Measurements from ENCODE around the gene PLA2G3. TPM values are rescaled to one million over a fixed set of nuclear protein-coding genes. Genes with fewer than 3 reads are reported as not detected.

Gene PLA2G3
- total and polyA plus RNA-seq, 2 of the 8 experiments (the other 6 are each of a cell fraction or from before 2014, with no cell fraction given) = 18.1 to 25.9 TPM

DNA sequence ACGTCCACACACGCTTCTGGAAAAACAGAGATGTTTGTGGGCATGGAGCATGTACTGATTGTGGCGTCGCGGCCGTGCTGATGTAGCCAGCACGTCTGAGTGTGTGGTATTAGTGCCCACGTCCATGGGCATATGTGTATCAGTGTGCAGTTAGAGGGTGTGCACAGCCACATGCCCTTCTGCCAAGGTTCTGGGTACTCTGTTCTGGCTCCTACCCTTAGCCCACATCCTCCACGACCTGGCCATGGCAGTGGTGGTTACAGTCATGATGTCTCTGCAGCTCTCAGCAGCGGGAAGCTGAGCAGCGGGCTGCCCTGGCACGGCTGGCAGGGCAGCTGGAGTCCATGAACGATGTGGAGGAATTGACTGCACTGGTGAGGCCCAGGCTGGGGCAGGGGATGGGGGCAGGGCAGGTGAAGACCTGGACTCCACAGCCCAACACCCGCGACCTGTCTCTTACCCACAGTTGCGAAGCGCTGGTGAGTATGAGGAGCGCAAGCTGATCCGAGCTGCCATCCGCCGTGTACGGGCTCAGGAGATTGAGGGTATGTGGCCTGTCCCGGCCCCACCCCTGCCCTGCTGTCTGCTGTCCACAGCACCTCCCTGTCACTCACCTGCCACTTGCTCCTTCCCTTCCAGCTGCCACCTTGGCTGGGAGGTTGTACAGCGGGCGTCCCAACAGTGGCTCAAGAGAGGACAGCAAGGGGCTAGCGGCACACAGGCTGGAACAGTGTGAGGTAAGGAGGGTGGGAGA is 51.9 kb downstream of the PLA2G3 start (continued):
- TF ChIP-seq, protein P1, sequence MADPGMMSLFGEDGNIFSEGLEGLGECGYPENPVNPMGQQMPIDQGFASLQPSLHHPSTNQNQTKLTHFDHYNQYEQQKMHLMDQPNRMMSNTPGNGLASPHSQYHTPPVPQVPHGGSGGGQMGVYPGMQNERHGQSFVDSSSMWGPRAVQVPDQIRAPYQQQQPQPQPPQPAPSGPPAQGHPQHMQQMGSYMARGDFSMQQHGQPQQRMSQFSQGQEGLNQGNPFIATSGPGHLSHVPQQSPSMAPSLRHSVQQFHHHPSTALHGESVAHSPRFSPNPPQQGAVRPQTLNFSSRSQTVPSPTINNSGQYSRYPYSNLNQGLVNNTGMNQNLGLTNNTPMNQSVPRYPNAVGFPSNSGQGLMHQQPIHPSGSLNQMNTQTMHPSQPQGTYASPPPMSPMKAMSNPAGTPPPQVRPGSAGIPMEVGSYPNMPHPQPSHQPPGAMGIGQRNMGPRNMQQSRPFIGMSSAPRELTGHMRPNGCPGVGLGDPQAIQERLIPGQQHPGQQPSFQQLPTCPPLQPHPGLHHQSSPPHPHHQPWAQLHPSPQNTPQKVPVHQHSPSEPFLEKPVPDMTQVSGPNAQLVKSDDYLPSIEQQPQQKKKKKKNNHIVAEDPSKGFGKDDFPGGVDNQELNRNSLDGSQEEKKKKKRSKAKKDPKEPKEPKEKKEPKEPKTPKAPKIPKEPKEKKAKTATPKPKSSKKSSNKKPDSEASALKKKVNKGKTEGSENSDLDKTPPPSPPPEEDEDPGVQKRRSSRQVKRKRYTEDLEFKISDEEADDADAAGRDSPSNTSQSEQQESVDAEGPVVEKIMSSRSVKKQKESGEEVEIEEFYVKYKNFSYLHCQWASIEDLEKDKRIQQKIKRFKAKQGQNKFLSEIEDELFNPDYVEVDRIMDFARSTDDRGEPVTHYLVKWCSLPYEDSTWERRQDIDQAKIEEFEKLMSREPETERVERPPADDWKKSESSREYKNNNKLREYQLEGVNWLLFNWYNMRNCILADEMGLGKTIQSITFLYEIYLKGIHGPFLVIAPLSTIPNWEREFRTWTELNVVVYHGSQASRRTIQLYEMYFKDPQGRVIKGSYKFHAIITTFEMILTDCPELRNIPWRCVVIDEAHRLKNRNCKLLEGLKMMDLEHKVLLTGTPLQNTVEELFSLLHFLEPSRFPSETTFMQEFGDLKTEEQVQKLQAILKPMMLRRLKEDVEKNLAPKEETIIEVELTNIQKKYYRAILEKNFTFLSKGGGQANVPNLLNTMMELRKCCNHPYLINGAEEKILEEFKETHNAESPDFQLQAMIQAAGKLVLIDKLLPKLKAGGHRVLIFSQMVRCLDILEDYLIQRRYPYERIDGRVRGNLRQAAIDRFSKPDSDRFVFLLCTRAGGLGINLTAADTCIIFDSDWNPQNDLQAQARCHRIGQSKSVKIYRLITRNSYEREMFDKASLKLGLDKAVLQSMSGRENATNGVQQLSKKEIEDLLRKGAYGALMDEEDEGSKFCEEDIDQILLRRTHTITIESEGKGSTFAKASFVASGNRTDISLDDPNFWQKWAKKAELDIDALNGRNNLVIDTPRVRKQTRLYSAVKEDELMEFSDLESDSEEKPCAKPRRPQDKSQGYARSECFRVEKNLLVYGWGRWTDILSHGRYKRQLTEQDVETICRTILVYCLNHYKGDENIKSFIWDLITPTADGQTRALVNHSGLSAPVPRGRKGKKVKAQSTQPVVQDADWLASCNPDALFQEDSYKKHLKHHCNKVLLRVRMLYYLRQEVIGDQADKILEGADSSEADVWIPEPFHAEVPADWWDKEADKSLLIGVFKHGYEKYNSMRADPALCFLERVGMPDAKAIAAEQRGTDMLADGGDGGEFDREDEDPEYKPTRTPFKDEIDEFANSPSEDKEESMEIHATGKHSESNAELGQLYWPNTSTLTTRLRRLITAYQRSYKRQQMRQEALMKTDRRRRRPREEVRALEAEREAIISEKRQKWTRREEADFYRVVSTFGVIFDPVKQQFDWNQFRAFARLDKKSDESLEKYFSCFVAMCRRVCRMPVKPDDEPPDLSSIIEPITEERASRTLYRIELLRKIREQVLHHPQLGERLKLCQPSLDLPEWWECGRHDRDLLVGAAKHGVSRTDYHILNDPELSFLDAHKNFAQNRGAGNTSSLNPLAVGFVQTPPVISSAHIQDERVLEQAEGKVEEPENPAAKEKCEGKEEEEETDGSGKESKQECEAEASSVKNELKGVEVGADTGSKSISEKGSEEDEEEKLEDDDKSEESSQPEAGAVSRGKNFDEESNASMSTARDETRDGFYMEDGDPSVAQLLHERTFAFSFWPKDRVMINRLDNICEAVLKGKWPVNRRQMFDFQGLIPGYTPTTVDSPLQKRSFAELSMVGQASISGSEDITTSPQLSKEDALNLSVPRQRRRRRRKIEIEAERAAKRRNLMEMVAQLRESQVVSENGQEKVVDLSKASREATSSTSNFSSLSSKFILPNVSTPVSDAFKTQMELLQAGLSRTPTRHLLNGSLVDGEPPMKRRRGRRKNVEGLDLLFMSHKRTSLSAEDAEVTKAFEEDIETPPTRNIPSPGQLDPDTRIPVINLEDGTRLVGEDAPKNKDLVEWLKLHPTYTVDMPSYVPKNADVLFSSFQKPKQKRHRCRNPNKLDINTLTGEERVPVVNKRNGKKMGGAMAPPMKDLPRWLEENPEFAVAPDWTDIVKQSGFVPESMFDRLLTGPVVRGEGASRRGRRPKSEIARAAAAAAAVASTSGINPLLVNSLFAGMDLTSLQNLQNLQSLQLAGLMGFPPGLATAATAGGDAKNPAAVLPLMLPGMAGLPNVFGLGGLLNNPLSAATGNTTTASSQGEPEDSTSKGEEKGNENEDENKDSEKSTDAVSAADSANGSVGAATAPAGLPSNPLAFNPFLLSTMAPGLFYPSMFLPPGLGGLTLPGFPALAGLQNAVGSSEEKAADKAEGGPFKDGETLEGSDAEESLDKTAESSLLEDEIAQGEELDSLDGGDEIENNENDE (IDR thresholded peaks at IDR 0.05; ENCODE audit: insufficient replicate concordance, low read length) = no peak
- no peak for TF ChIP-seq MAX (IDR thresholded peaks at IDR 0.05)
- no peak for TF ChIP-seq TCF12 (IDR thresholded peaks at IDR 0.05; ENCODE audit: low read depth, low read length)
- TF ChIP-seq PHF8 (conservative IDR thresholded peaks at IDR 0.05; ENCODE audit: low read depth, low read length) = no peak
- no peak for TF ChIP-seq JUN (IDR thresholded peaks at IDR 0.05; ENCODE audit: low read depth, low read length)
- TF ChIP-seq SIX5 (IDR thresholded peaks at IDR 0.05; ENCODE audit: low read depth, low read length) = no peak
- TF ChIP-seq EP300 (IDR thresholded peaks at IDR 0.05; ENCODE audit: borderline replicate concordance in 1 of 2, low read depth in 2 of 2, low read length in 2 of 2) = no peak
- no peak for TF ChIP-seq BACH1 (IDR thresholded peaks at IDR 0.05; ENCODE audit: low read length)
- no peak for TF ChIP-seq RAD21 (IDR thresholded peaks at IDR 0.05 in 1 of 2, conservative IDR thresholded peaks at IDR 0.05 in 1 of 2; ENCODE audit: low read depth in 2 of 2, low read length in 2 of 2)
- no peak for TF ChIP-seq NRF1 (IDR thresholded peaks at IDR 0.05; ENCODE audit: low read depth, low read length)

Measured in H1 (cell line).